HG03064 (cell line): Measurements from ENCODE around the gene PDGFD.

Experiments
- ATAC-seq: cut with Tn5 transposase; IDR thresholded peaks from one replicate; pipeline ENCODE4 v1.9.1; 2021; ENCODE audit warnings: low read depth; ENCODE audit not compliant: unreplicated experiment

The PDGFD gene

GRCh38 chr11:103898065-103898464 is 265.9 kb downstream of the PDGFD start:
- peak; percentile 62 for ATAC-seq

GRCh38 chr11:103897160-103897936 is 266.6 kb downstream of the PDGFD start:
- no peak for ATAC-seq

- ATAC-seq = no peak
Observed at GRCh38 chr11:103895106-103895505, 268.8 kb downstream of the PDGFD start.

- ATAC-seq = no peak
Observed at GRCh38 chr11:103894673-103895072, 269.3 kb downstream of the PDGFD start.

GRCh38 chr11:103894034-103894433 is 269.9 kb downstream of the PDGFD start:
- ATAC-seq = no peak

GRCh38 chr11:103893371-103893770 is 270.6 kb downstream of the PDGFD start:
- no peak for ATAC-seq

GRCh38 chr11:103892603-103893002 is 271.3 kb downstream of the PDGFD start:
- no peak for ATAC-seq

- no peak for ATAC-seq
Observed at GRCh38 chr11:103890654-103891053, 273.3 kb downstream of the PDGFD start.

- ATAC-seq = no peak
Observed at GRCh38 chr11:103889679-103890078, 274.3 kb downstream of the PDGFD start.

GRCh38 chr11:103888541-103888951 is 275.4 kb downstream of the PDGFD start:
- ATAC-seq = no peak

GRCh38 chr11:103887001-103887658 is 276.8 kb downstream of the PDGFD start:
- ATAC-seq = no peak

GRCh38 chr11:103883856-103884255 is 280.1 kb downstream of the PDGFD start:
- no peak for ATAC-seq

- ATAC-seq = no peak
Observed at GRCh38 chr11:103883291-103883690, 280.7 kb downstream of the PDGFD start.

GRCh38 chr11:103881584-103881983 is 282.4 kb downstream of the PDGFD start:
- ATAC-seq = no peak

GRCh38 chr11:103880968-103881367 is 283.0 kb downstream of the PDGFD start:
- ATAC-seq = no peak

GRCh38 chr11:103878646-103879045 is 285.3 kb downstream of the PDGFD start:
- no peak for ATAC-seq

GRCh38 chr11:103877221-103877620 is 286.7 kb downstream of the PDGFD start:
- ATAC-seq = no peak

GRCh38 chr11:103875855-103876510 is 288.0 kb downstream of the PDGFD start:
- ATAC-seq = peak; percentile 91

GRCh38 chr11:103872748-103873147 is 291.2 kb downstream of the PDGFD start:
- ATAC-seq = no peak

- no peak for ATAC-seq
Observed at GRCh38 chr11:103871923-103872551, 291.9 kb downstream of the PDGFD start.

- no peak for ATAC-seq
Observed at GRCh38 chr11:103870821-103871309, 293.1 kb downstream of the PDGFD start.
